Stimulated activated CD4-positive, alpha-beta T cell treated with anti-CD3 and anti-CD28 coated beads, Interleukin-12 subunit alpha, Interleukin-12 subunit beta, amount 100 ng/mL, for 48 hours (primary cell): ENCODE measurements around the gene SCFD2.
"Not testable (repeated sequence)": the region's sequence is repeated elsewhere in the genome, so short reads cannot be mapped to it uniquely, and the experiment has no call there.

Experiments used
- DNase-seq, 3 donors: peaks; one replicate each; pipeline ENCODE4 v3.0.0-alpha.2; 2020; ENCODE audit warnings: low read depth in 2 of 3, low spot score in 1 of 3

Gene SCFD2

DNA sequence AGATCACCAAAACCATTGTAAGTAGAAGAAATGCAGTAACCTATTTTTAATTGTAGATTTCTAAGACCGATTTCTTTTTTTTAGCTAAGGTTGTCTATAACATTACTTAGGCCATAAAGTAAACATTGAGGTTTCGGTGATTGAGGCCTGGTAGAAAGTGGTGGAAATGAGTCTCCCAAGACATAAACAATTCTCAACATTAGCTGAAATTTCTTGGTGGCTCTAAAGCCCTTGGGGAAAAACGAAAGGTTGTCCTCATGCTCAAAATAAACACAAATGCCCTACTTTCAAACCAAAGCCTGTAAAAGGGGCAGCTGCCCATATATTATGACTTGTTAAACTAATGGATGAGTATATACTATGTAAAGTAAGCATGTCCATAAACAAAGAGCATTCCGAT is 98.8 kb downstream of the SCFD2 start:
- DNase-seq = no peak

DNA sequence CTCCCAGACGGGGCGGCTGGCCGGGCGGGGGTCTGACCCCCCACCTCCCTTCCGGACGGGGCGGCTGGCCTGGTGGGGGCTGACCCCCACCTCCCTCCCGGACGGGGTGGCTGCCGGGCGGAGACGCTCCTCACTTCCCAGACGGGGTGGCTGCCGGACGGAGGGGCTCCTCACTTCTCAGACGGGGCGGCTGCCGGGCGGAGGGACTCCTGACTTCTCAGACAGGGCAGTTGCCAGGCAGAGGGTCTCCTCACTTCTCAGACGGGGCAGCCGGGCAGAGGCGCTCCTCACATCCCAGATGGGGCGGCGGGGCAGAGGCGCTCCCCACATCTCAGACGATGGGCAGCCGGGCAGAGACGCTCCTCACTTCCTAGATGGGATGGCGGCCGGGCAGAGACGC is 109.9 kb downstream of the SCFD2 start:
- not testable (repeated sequence) for DNase-seq

DNA sequence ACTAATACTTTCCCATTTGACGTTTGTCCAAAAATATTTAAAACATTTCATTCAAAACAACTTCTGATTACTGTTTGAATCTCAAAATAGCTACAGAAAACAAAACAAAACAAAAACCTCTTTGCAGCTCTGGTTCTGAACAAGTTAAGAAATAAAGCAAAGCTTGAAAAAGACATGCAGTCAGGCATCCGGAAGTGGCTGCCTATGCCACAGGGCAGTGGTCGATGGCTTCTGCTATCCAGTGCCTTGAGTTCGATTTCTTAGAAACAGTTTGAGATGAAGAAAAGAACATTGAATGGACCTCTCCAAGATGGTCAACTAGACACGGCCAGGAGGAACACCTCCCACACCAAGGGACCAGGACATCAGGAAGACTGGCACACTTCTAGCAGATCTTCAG is 125.3 kb downstream of the SCFD2 start:
- DNase-seq = no peak

DNA sequence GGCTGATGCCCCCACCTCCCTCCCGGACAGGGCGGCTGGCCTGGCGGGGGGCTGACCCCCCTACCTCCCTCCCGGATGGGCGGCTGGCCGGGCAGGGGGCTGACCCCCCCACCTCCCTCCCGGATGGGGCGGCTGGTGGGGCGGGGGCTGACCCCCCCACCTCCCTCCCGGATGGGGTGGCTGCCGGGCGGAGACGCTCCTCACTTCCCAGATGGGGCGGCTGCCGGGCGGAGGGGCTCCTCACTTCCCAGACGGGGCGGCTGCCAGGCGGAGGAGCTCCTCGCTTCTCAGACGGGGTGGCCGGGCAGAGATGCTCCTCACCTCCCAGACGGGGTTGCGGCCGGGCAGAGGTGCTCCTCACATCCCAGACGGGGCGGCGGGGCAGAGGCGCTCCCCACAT is 127.5 kb downstream of the SCFD2 start:
- DNase-seq = not testable (repeated sequence)

DNA sequence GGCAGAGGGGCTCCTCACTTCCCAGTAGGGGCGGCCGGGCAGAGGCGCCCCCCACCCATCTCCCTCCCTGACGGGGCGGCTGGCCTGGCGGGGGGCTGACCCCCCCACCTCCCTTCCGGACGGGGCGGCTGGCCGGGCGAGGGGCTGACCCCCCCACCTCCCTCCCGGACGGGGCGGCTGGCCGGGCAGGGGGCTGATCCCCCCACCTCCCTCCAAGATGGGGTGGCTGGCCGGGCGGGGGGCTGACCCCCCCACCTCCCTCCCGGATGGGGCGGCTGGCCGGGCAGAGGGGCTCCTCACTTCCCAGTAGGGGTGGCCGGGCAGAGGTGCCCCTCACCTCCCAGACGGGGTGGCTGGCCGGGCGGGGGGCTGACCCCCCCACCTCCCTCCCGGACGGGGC is 128.1 kb downstream of the SCFD2 start:
- DNase-seq = not testable (repeated sequence)

DNA sequence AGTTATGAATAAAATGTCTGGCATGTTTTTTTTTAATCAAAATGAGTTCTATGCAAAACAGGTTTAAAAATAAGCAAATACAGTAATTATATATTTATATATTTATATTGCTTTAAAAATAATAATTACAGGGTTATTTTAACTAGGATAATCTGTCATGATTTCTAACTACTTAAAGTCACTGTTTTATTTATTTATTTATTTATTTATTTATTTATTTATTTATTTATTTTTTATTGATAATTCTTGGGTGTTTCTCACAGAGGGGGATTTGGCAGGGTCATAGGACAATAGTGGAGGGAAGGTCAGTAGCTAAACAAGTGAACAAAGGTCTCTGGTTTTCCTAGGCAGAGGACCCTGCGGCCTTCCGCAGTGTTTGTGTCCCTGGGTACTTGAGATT is 129.2 kb downstream of the SCFD2 start:
- DNase-seq = not testable (repeated sequence)

DNA sequence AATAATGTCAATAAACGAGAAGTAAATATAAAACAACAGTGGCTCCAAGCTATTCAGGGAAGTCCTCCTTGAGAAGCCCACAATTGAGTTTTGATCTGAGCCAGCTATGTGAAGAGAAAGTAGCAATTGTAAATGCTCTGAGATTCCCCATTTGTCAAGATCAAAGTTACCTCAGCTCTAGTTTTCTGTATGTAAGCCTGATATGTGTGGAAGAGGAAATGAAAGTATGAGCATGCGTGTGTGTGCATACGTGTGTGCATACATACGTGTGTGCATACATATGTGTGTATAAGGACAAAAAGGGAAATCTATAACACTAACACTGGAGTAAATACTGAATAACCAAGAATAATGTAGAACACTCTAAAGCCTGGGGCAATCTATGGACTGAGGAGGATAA is 130.3 kb downstream of the SCFD2 start:
- no peak for DNase-seq

DNA sequence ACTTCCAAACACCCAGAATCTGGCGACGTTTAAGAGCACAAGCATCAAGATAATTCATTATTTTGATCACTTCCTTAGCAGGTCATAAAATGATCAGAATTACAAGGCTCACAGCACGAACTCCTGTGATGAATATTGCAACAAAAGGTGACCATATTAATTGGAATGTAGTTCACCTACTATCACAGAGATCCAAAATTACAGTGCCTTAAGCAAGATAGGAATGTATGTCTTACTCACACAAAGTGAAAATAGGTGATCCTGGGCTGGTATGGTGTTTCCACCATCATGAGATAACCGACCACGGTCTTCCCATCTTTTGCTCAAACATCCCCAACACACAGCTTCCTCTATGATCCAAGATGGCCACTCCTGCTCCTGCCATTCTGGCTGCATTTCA is 131.2 kb downstream of the SCFD2 start:
- no peak for DNase-seq

DNA sequence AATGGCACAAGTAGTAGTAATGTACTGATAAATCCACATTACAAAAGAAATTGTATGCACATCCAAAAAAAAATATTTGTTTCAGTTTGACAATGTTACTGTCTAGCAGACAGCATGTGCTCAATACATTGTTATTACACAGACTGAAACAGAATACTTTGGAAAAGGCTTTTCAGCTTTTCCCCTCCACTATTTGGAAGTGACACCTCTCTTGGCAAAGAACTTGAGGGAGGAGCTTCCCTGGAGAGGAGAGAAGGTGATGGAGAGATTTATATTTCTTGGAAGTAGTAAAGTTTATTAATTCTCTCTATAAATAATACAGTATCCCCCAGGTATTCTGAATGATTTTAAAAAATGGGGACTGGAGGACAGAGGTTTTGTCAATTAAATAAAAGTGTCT is 131.8 kb downstream of the SCFD2 start:
- DNase-seq = no peak

DNA sequence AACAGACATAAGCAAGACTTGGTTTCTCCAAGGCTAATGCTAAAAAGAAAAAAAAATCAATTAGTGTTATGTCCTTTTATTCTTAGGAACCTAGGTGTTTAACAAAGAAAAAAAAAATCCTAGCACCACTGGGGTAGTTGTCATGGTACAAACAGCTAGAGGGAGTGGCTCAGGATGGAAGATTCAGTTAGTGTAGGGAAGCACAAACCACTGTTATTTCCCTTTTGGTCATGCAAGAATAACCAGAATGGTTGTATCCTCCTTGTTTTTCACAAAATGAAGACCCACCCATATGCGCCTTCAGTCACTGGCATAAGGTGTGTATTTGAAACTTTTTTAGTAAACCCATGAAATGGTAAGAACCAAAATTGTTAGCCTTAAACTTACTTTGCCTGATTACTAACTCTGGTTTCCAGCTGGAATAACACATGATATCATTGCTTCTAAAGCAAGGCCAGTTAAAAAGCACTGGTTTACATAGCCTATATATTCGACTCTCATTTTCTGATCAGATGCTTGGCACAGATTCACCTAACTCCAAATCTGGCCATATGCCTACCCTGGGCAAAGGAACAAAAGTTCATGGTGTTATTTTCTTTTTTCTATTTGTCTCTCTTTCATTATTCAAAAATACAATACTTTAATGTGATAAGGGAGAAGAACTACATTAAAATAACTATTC is 132.6 kb downstream of the SCFD2 start:
- no peak for DNase-seq

DNA sequence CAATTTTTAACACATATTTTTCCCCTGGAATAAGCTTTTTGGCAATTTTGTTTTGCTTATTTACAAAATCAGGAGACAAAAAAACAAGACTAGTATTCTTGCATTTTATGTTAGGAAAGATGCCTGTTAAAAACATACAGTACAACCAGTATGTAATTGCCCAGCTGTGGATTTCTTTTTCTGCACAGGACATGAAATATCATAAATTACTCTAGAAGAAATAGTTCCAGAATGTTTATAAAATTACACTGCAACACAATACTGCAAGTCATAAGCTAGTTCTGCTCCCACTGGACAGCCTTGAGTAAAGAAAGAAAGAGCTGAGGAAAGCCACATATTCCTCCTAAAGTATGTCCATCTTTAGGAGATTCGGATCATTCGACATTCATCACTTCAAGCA is 133.5 kb downstream of the SCFD2 start:
- no peak for DNase-seq

DNA sequence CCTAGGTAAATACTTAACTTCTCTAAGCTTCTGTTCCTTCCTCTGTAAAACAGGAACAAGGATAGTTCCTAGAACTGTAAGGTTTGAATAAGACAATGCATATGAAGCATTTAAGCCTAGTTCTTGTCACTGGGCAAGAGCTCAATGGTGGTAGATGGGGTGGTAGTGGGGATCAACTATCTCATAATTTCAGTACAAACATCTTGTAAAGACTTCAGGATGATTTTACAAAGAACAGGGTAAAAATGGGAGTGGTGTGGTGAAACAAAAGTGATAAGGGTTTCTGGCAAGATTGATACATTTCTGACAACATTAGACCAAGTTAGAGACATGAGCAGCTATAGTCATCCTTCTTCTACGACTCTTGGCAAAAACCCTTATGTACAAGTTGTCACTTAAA is 137.8 kb downstream of the SCFD2 start:
- no peak for DNase-seq

DNA sequence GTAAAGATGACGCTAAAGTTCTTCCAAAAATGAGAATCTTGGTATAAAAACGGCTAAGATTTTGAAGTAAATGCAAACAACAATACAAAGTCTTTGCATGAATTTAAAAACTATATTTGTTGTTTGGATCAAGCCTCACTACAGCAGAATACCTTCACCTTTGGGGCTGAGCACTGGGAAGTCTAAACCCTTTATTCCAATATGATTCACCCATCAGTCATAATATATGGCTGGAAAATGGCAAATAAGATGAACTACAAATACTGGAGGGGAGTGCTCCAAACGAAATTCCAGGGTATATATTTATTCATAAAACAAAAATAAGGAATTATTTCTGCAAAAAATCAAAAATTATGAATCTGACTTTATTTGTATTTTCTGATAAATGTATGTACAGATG is 138.4 kb downstream of the SCFD2 start:
- DNase-seq = no peak

DNA sequence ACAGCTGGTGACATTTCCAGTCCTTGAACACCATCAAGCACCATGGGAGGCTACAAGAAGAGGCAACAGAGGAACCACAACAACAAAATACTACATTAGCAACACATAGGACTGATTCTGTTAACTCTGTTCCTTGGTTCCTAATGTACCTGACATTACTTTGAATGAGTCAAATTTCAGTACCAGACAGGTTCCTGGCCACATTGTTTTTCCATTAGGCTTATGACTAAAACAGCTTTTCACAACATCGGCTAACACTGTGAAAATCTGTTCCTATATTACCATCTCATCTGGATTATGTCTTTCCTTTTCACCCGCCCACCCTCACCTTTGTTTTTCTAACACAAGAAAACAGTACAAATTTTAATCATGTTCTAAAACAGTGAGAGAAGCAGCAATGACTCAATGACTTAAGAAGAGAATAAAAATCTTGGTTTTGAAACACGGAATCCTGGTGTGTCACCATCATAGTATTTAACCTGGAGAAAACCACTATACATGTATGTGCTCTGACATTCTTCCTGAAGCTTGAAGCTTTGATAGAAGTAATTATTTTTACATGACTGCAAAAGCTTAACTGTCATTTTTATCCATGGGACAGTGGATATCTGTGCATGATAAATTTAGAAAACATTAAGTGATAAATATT is 143.9 kb downstream of the SCFD2 start:
- no peak for DNase-seq

DNA sequence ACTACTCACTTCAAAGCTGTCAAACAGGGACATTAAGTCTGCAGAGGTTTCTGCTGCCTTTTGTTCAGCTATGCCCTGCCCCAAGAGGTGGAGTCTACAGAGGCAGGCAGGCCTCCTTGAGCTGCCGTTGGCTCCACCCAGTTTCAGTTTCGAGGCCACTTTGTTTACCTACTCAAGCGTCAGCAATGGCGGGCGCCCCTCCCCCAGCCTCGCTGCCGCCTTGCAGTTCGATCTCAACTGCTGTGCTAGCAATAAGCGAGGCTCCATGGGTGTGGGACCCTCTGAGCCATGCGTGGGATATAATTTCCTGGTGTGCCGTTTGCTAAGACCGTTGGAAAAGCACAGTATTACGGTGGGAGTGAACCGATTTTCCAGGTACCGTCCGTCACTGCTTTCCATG is 146.7 kb downstream of the SCFD2 start:
- not testable (repeated sequence) for DNase-seq

DNA sequence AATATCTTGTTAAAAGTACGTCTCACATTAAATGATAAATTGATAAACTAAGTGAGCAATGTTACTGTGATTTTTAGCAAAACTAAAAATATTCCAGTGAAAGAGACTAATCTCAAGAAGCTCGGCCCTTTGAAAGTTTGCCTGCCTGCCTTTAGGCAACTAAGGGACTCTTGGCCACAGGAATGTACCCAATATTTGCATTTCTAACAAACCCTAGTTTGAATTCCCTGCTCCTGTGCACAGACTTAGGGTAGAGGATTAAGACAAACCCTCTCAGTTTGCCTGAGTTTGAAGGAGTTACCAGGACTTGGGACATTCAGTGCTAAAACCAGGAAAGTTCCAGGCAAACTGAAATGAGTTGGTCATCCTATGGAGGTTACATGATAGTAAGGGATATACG is 157.1 kb downstream of the SCFD2 start:
- no peak for DNase-seq

DNA sequence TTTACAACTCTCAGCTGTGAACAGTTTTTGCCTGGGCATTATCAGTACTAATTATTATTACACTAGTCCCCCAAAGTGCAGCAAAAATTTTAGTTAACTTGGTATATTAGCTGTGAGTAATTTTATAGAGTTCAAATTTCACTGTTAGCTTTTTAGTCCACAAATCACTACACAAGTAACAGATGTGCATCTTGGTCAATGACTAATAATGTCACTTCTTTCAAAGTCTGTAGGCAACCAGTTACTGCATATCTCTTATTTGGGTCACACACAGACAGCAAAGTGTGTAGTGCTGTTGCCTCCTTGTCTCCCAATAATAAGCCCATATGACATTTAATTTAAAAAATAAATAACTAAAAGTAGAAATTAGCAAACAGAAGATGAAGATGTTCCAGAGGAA is 159.9 kb downstream of the SCFD2 start:
- DNase-seq = no peak

DNA sequence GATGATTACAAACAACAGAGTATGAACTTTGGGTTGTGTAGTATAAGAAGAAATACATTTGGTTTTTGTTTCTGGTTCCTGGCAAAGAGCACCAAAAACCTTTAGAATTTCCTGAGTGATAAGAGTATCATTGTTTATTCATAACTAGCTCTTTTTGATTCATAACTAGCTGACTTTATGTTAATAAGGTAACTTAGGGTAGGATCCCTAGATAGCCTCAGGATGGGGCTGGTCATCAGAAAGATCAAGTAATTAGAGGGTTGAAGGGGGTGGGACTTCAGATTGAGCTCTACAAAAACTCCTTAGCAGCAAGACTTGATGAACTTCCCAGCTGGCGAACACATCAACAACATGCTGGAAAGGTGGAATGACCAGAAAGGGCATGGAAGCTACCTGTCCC is 166.5 kb downstream of the SCFD2 start:
- DNase-seq = no peak

DNA sequence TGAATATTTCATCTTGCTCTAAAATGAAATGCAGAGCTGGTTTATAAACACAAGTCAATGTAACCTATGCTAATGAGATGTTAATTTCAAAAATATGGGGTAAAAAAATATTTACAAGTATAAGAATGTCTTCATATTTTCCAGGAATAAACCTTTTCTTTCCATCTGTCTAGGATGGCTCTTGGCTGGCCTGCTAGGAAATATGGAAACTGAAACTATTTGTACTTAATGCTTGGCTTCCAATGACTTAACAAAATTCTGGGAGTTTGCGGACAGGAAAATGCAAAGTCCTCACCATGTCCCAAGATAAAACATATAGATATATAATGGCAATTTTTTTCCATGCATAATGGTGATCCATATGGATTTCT is 168.1 kb downstream of the SCFD2 start:
- no peak for DNase-seq

DNA sequence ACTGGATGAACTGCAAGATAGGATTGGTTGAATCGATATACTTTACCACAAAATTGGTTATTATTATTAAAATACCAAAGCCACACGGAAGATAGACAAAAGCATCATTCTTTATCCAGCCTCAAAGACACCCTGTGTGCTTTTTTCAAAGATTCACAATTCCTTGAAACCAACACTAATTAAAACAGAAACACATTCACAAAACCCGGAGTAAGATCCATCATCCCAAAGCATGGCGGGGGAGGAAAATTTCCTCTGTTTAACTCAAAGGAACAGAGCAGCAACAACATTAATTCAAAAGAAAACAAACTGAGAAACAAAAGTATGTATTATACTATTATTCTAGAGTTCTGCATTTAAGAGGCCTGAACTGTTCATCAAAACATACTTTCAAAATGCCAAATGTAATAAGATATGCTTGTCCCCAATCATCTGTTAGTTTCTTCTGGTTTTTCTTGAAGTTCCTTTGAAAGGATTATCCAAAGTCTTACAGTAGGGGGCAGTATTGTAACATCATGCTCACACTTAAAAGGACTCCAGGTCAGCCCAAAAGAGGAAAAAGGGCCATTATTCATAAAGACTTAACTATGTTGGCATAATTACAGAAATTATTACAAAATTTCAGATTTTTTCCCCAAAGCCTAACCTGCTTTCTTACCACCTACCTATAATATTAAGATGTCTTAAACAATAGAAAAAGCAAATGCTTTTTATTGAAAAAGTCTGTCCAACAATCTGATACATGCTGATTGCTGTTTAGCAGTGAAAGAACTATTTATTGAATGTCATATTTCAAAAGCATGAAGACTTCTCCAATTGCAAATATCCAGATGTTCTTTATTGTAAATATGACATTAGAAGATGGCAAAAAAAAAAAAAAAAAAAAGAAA is 168.7 kb downstream of the SCFD2 start:
- peak in 1 of 3 donors; percentile 11 for DNase-seq

DNA sequence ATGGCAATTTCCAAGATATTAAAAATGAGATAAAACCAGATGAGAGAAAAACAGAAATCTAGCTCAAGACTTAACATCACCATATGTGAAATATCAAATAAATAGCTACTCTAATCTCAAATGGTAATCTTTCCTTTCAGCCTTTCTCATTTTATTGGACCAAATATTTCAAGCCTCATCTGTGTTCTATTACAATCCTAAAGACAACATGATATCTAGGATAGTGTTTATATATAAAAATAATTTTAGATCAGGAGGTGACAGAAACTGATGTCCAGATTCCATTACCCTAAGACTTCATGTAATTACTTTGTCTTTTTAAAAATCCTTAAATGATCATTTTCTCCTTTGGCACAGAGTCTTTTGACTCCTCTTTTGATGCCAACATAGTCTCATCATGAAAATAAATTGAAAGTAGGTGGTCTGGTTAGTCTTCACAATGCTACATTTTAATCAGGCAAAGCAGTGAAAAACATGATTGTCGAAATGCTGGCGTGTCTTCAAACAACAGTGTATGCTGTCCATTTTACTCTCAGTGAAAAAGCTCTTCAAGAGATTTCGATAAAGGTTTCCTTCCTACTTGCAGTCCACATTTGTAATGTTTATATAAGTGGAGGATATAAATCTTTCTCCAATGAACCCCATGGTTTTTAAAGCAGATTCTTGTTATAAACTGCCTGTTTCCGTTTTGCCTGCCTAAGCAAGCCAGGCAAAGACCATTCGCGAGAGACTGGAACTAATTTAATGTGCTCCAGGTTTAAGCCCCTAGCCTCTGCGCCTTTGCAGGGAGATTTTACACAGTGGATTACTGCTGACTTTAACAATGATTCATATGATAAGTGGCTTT is 169.8 kb downstream of the SCFD2 start:
- DNase-seq = no peak
